SIG-M5 treated with dmso at 0.1 percent for 504 hours (cell line): ENCODE results near the gene C13orf42.

Source experiments
- DNase-seq: peaks from one replicate; lab custom pipeline; 2025; ENCODE audit not compliant: unreplicated experiment; lab: John Stamatoyannopoulos, UW

Gene C13orf42

GRCh38 chr13:51035978-51036377 is 75.1 kb downstream of the C13orf42 start:
- no peak for DNase-seq

GRCh38 chr13:51035469-51035868 is 75.6 kb downstream of the C13orf42 start:
- DNase-seq: no peak

- DNase-seq: no peak
These were observed 76.2 kb downstream of the C13orf42 start for GRCh38 chr13:51034906-51035305.

- no peak for DNase-seq
These were observed 77.5 kb downstream of the C13orf42 start for GRCh38 chr13:51033421-51034185.

GRCh38 chr13:51032831-51033230 is 78.2 kb downstream of the C13orf42 start:
- no peak for DNase-seq
